Activated gamma-delta T cell treated with anti-CD3 and anti-CD28 coated beads, Interleukin-2, amount 50 U/mL, for 16 hours (primary cell): Measurements from ENCODE around the gene ELF1.
"Not testable (repeated sequence)": the region's sequence is repeated elsewhere in the genome, so short reads cannot be mapped to it uniquely, and the experiment has no call there.

Source experiments
- DNase-seq: peaks from one replicate; pipeline ENCODE4 v3.0.0-alpha.2; 2020; ENCODE audit warnings: low read depth

Gene ELF1

GRCh38 chr13:41042419-41042818 is 23.3 kb upstream of the ELF1 start:
- DNase-seq = not testable (repeated sequence)

GRCh38 chr13:41040584-41041334 is 21.6 kb upstream of the ELF1 start:
- DNase-seq = no peak

- no peak for DNase-seq
Measured at GRCh38 chr13:41039746-41040145, 20.6 kb upstream of the ELF1 start.

- DNase-seq = not testable (repeated sequence)
Measured at GRCh38 chr13:41036557-41036956, 17.4 kb upstream of the ELF1 start.

GRCh38 chr13:41034881-41035280 is 15.8 kb upstream of the ELF1 start:
- no peak for DNase-seq

- no peak for DNase-seq
Measured at GRCh38 chr13:41034382-41034781, 15.3 kb upstream of the ELF1 start.

GRCh38 chr13:41032691-41033376 is 13.7 kb upstream of the ELF1 start:
- no peak for DNase-seq

GRCh38 chr13:41029629-41030028 is 10.5 kb upstream of the ELF1 start:
- no peak for DNase-seq

GRCh38 chr13:41028051-41028450 is 8.9 kb upstream of the ELF1 start:
- DNase-seq = no peak

- DNase-seq = no peak
Measured at GRCh38 chr13:41026788-41027187, 7.7 kb upstream of the ELF1 start.

GRCh38 chr13:41025518-41025917 is 6.4 kb upstream of the ELF1 start:
- no peak for DNase-seq

GRCh38 chr13:41019578-41020347 is 647 bp upstream of the ELF1 start:
- no peak for DNase-seq

- DNase-seq = no peak
Measured at GRCh38 chr13:41018602-41018948, 541 bp downstream of the ELF1 start.

- DNase-seq = no peak
Measured at GRCh38 chr13:41017817-41018601, 1.1 kb downstream of the ELF1 start.

- no peak for DNase-seq
Measured at GRCh38 chr13:41017159-41017558, 2.0 kb downstream of the ELF1 start.

- DNase-seq = no peak
Measured at GRCh38 chr13:41015920-41016319, 3.2 kb downstream of the ELF1 start.

GRCh38 chr13:41013835-41014234 is 5.3 kb downstream of the ELF1 start:
- no peak for DNase-seq

GRCh38 chr13:41012536-41012935 is 6.6 kb downstream of the ELF1 start:
- no peak for DNase-seq

- no peak for DNase-seq
Measured at GRCh38 chr13:41011382-41011956, 7.6 kb downstream of the ELF1 start.

- DNase-seq = no peak
Measured at GRCh38 chr13:41008349-41008980, 10.7 kb downstream of the ELF1 start.

GRCh38 chr13:41007744-41008128 is 11.4 kb downstream of the ELF1 start:
- DNase-seq = no peak
